HFFc6 (cell line): ENCODE measurements around the gene ARHGAP9. TPM values are rescaled to one million over a fixed set of nuclear protein-coding genes. Genes with fewer than 3 reads are reported as not detected.

Experiments used
- DNase-seq: peaks from one replicate; pipeline ENCODE4 v3.0.0-alpha.2; 2018
- H3K27ac Mint-ChIP-seq: 2 replicates; pipeline ENCODE4 v1.8.0; 2020; ENCODE audit warnings: mild to moderate bottlenecking, mixed read lengths
- H3K27me3 Mint-ChIP-seq: 2 replicates; pipeline ENCODE4 v1.8.0; 2021; ENCODE audit warnings: mild to moderate bottlenecking, moderate library complexity, mixed read lengths; ENCODE audit not compliant: insufficient read depth
- H3K36me3 Mint-ChIP-seq: 2 replicates; pipeline ENCODE4 v1.8.0; 2021; ENCODE audit warnings: low read depth, mixed read lengths
- H3K4me1 Mint-ChIP-seq: 2 replicates; pipeline ENCODE4 v1.8.0; 2020; ENCODE audit warnings: low read depth, mixed read lengths
- H3K4me3 Mint-ChIP-seq: 2 replicates; pipeline ENCODE4 v1.8.0; 2020; ENCODE audit warnings: mild to moderate bottlenecking, moderate library complexity, mixed read lengths
- H3K9me3 Mint-ChIP-seq: 2 replicates; pipeline ENCODE4 v1.8.0; 2020; ENCODE audit warnings: mild to moderate bottlenecking, mixed read lengths
- CTCF ChIP-seq: fragments of 200-600 bp; sonication (generic); IDR thresholded peaks from 2 replicates; pipeline ENCODE4 v1.5.0; 2021; ENCODE audit warnings: antibody characterized with exemption, mild to moderate bottlenecking
- total RNA-seq, 6 experiments: library from RNA; stranded (reverse); fragmentation: NEBNext Ultra II Directional; extraction: Animal tissue kit (Norgen Biotek cat#: 25700); gene quantifications; 2 replicates in 1 of 6; 3 replicates in 5 of 6; pipeline ENCODE4 v1.2.3, GENCODE V29; 2021

Gene ARHGAP9
- total RNA-seq, 6 experiments from 2014 or later, result 0.11 to 0.85 (median 0.21) TPM; not detected in 1

- TF ChIP-seq CTCF, result no peak
- Mint-ChIP-seq H3K4me3 (no peak overlapping the region), H3K4me1 (peaks cover 22% of the 10 kb centered on the region), H3K27ac (no peak overlapping the region; the same call in 1 of the 2 replicates), H3K36me3 (peaks cover 4% of the 10 kb centered on the region), H3K9me3 (no peaks in the 10 kb centered on the region), H3K27me3 (peaks cover 9% of the 10 kb centered on the region)
- DNase-seq, result peak; percentile 44
Measured at GRCh38 chr12:57483466-57483865, 3.8 kb upstream of the ARHGAP9 start.

GRCh38 chr12:57481671-57482070 is 2.0 kb upstream of the ARHGAP9 start:
- no peaks in the 10 kb centered on the region for H3K36me3 Mint-ChIP-seq
- TF ChIP-seq CTCF, result no peak
- H3K9me3 Mint-ChIP-seq, result no peaks in the 10 kb centered on the region
- H3K4me3 Mint-ChIP-seq, result no peak overlapping the region
- no peak overlapping the region for H3K27ac Mint-ChIP-seq
- peaks cover 12% of the 10 kb centered on the region for H3K27me3 Mint-ChIP-seq
- peaks cover 36% of the 10 kb centered on the region for H3K4me1 Mint-ChIP-seq
- DNase-seq, result no peak

- Mint-ChIP-seq H3K4me3 (no peak overlapping the region), H3K36me3 (no peaks in the 10 kb centered on the region; the same call in 1 of the 2 replicates), H3K27ac (no peak overlapping the region), H3K27me3 (peaks cover 31% of the 10 kb centered on the region), H3K9me3 (no peaks in the 10 kb centered on the region), H3K4me1 (peaks cover 36% of the 10 kb centered on the region)
- DNase-seq, result no peak
- no peak for TF ChIP-seq CTCF
Measured at GRCh38 chr12:57479043-57479375, 657 bp downstream of the ARHGAP9 start.

GRCh38 chr12:57477710-57478681 is 1.7 kb downstream of the ARHGAP9 start:
- Mint-ChIP-seq H3K9me3 (no peaks in the 10 kb centered on the region), H3K4me3 (no peak overlapping the region), H3K27ac (peak overlapping the region; percentile 5; the same call in 1 of the 2 replicates), H3K4me1 (peaks cover 28% of the 10 kb centered on the region), H3K36me3 (no peaks in the 10 kb centered on the region; the same call in 1 of the 2 replicates), H3K27me3 (peaks cover 39% of the 10 kb centered on the region)
- TF ChIP-seq CTCF, result no peak
- DNase-seq, result no peak

- no peaks in the 10 kb centered on the region; the same call in 1 of the 2 replicates for H3K36me3 Mint-ChIP-seq
- no peak for DNase-seq
- peaks cover 46% of the 10 kb centered on the region for H3K27me3 Mint-ChIP-seq
- TF ChIP-seq CTCF, result no peak
- H3K9me3 Mint-ChIP-seq, result no peaks in the 10 kb centered on the region
- H3K27ac Mint-ChIP-seq, result no peak overlapping the region
- H3K4me3 Mint-ChIP-seq, result no peak overlapping the region
- peaks cover 26% of the 10 kb centered on the region for H3K4me1 Mint-ChIP-seq
Measured at GRCh38 chr12:57476993-57477709, 2.5 kb downstream of the ARHGAP9 start.
